Activated T-cell treated with anti-CD3 and anti-CD28 coated beads, Interleukin-2, amount 50 U/mL, for 72 hours (primary cell): ENCODE results near the gene CACNB1. TPM values are rescaled to one million over a fixed set of nuclear protein-coding genes. Genes with fewer than 3 reads are reported as not detected.
"Not testable (repeated sequence)": the region's sequence is repeated elsewhere in the genome, so short reads cannot be mapped to it uniquely, and the experiment has no call there.

Experiments used
- ATAC-seq, 2 donors: fragments of 150-1000 bp; cut with Tn5 transposase; replicated peaks in 1 of 2; 2 replicates each; pipeline ENCODE4 v1.10.0; 2021; ENCODE audit warnings: moderate library complexity in 2 of 2, mild to moderate bottlenecking in 1 of 2
- DNase-seq, 2 donors: peaks; one replicate each; pipeline ENCODE4 v3.0.0; 2021 to 2022; ENCODE audit warnings: mixed read lengths in 1 of 2
- H3K27ac Mint-ChIP-seq: one replicate; pipeline ENCODE4 v1.8.0; 2022; ENCODE audit warnings: mild to moderate bottlenecking, moderate library complexity, mixed read lengths
- H3K27me3 Mint-ChIP-seq: one replicate; pipeline ENCODE4 v1.8.0; 2022; ENCODE audit warnings: low read depth, mixed read lengths
- H3K36me3 Mint-ChIP-seq, 2 donors: one replicate each; pipeline ENCODE4 v1.8.0; 2022; ENCODE audit warnings: mixed read lengths in 2 of 2, mild to moderate bottlenecking in 1 of 2; ENCODE audit not compliant: insufficient read depth in 2 of 2
- H3K4me1 Mint-ChIP-seq: one replicate; pipeline ENCODE4 v1.8.0; 2022; ENCODE audit warnings: low read depth, mixed read lengths
- H3K4me3 Mint-ChIP-seq, 2 donors: one replicate each; pipeline ENCODE4 v1.8.0; 2022; ENCODE audit warnings: mild to moderate bottlenecking in 2 of 2, mixed read lengths in 2 of 2, moderate library complexity in 2 of 2
- H3K9me3 Mint-ChIP-seq, 2 donors: one replicate each; pipeline ENCODE4 v1.8.0; 2022; ENCODE audit warnings: mixed read lengths in 2 of 2
- total RNA-seq, 2 donors: library from RNA; stranded (reverse); gene quantifications; one replicate each; pipeline ENCODE4 v1.2.3, GENCODE V29; 2022

The CACNB1 gene
- total RNA-seq, 2 donors from 2014 or later: 10.5 to 15.3 TPM

DNA sequence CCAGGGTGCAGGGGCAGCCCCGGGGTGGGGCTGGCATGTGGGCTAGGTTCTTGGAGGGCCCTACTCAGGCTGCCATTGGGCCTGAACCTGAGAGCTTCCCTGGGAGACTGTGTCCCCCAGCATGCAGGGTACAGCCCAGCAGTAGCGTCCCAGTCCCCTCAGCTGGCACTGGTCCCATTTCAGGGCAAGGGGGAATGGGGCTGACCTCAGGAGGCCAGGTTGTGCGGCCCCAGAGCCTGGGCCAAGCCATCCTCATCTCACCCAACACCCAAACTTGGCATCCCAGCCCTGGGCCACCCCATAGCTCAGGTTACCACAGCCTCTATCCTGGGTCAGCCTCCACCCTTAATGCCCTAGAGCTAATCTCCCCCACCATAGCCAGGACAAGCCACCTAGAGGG, 52.3 kb downstream of the CACNB1 start:
- Mint-ChIP-seq H3K27me3 (peaks cover 7% of the 10 kb centered on the region), H3K4me3 (no peak overlapping the region), H3K27ac (no peak overlapping the region), H3K9me3 (no peaks in the 10 kb centered on the region), H3K4me1 (peaks cover 15% of the 10 kb centered on the region), H3K36me3 (no peaks in the 10 kb centered on the region)
- no peak for DNase-seq
- ATAC-seq: no peak

DNA sequence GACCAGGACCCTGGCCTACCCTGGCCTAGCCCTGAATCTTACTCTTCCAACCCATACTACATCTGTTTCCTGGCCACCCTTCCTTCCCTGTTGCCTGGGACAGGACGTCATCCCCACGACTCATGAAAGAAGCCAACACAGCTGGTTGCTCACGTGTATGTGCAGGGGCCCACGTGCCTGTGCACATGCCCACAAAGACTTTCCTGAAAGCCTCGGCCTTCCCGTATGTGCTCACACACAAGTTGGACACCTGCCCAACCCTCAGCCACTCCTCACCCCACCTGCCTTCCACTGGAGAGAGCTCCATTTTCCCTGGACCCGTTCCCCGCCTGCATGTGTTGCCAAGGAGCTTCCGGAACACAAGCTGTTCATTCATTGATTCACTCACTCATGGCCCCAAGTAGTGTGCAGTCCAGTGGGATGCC, 53.0 kb downstream of the CACNB1 start:
- Mint-ChIP-seq H3K36me3 (no peaks in the 10 kb centered on the region), H3K4me1 (peaks cover 8% of the 10 kb centered on the region), H3K27me3 (peaks cover under 1% of the 10 kb centered on the region), H3K4me3 (no peak overlapping the region), H3K9me3 (no peaks in the 10 kb centered on the region), H3K27ac (no peak overlapping the region)
- no peak for DNase-seq
- no peak for ATAC-seq

DNA sequence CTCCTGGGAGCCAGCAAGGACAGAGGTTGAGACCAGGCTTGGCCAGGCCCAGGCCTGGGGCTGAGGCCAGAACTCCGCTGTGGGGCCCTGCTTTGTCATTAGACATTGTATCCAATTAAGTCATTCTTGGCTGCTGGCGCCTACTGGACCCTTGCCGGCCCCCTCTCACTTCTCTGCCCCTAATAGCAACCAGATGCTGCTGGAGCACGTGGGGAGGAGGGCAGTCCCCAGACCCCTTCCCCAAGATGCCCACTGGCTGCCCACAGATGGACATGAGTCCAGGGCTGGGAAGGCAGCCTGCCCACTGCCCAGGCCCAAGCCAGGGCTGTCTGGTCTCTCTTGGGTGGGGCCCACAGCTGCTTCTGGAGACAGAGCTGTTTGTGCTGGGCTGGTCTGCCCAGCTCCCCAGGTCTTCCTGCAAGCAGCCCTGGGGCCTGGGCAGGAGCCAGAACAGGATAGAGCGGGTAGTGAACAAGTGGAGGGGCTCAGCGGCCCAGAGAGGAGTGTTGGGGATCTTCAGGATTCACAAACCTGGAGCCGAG, 53.8 kb downstream of the CACNB1 start:
- H3K27ac Mint-ChIP-seq: no peak overlapping the region
- no peak for ATAC-seq
- H3K4me1 Mint-ChIP-seq: no peaks in the 10 kb centered on the region
- no peaks in the 10 kb centered on the region for H3K36me3 Mint-ChIP-seq
- H3K9me3 Mint-ChIP-seq: no peaks in the 10 kb centered on the region
- H3K4me3 Mint-ChIP-seq: no peak overlapping the region
- DNase-seq: no peak
- H3K27me3 Mint-ChIP-seq: no peaks in the 10 kb centered on the region

DNA sequence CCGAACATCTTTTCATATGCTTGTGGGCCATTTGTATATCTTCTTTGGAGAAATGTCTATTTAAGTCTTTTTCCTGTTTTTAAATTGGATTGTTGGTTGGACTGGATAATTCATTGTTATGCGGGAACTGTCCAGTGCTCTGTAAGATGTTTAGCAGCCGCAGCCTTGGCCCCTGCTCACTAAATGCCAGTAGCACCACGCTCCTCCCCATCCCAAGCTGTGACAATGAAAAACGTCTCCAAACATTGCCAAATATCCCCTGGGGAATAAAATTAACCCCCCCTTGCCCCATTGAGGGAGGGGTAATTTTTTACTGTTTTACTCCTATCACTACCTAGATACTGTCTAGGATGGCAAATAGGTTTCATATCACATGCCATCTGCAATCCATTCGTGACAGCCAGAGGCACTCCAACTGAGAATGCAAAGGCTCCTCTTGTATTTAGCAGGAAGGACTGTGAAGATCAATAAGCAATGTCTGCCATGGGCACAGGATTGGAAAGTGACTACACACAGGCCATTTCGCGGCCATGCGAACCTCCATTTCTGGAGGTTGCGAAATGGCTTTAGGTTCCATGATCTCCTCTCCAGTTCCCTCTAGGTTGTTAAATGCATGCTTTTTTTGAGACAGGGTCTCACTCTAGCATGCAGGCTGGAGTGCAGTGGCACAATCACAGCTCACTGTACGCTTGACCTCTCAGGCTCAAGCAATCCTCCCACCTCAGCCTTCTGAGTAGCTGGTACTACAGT, 55.4 kb downstream of the CACNB1 start:
- Mint-ChIP-seq H3K4me1 (no peaks in the 10 kb centered on the region), H3K36me3 (no peaks in the 10 kb centered on the region), H3K27ac (no peak overlapping the region), H3K9me3 (no peaks in the 10 kb centered on the region), H3K27me3 (no peaks in the 10 kb centered on the region), H3K4me3 (no peak overlapping the region)
- no peak for ATAC-seq
- no peak for DNase-seq

DNA sequence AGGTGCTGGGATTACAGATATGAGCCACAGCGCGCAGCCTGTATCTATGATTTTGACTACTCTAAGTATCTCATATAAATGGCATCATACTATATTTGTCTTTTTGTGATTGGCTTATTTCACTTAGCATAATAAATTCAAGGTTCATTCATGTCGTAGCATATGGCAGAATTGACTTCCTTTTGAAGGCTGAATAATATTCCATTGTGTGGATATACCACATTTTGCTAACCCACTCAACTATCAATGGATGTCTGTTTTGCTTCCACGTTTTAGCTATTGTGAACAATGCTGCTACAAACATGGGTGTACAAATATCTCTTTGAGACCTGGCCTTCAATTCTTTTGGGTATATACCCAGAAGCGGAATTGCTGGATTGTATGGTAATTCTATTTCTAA, 56.2 kb downstream of the CACNB1 start:
- H3K27ac Mint-ChIP-seq: no peak overlapping the region
- ATAC-seq (no peak), DNase-seq (no peak)
- no peaks in the 10 kb centered on the region for H3K9me3 Mint-ChIP-seq
- no peaks in the 10 kb centered on the region for H3K27me3 Mint-ChIP-seq
- no peaks in the 10 kb centered on the region for H3K4me1 Mint-ChIP-seq
- H3K36me3 Mint-ChIP-seq: no peaks in the 10 kb centered on the region
- H3K4me3 Mint-ChIP-seq: no peak overlapping the region

DNA sequence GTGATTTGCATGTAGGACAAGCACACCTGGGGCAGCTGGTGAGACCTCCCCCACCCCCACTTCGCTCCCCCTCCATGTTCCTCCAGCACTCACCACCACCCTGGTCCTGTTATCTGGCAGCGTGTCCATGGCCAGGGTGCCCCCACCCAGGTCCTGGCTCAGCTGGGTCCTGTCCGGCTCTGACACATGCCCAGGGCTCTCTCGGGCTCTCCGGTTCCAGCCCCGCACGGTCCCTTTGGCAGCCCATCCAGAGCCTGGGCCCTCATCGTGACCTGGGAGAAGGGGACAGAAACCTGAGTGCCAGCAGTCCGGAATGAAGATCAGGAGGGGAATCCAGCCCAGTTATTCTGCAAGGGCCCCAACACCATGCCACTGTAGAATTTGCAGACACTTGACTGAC, 57.9 kb downstream of the CACNB1 start:
- Mint-ChIP-seq H3K27ac (no peak overlapping the region), H3K36me3 (no peaks in the 10 kb centered on the region), H3K4me3 (no peak overlapping the region), H3K9me3 (no peaks in the 10 kb centered on the region), H3K27me3 (no peaks in the 10 kb centered on the region), H3K4me1 (no peaks in the 10 kb centered on the region)
- ATAC-seq (no peak), DNase-seq (no peak)

DNA sequence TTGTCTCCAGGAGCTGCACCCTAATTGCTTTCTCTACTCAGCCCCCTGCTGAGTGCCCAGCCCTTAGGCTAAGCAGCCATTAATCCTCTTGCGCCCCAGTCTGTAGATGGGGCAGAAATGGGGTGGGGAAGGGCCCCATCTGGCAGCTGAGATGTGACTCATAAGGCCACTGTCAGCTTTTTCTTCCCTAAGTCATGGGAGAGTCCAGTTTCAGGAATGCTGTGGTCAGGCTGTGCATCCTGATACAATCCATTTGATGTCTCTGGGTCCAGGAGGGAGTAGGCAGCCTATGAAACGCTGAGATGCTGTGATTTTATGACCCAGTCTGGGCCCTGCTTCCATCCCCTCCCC, 58.3 kb downstream of the CACNB1 start:
- no peak overlapping the region for H3K4me3 Mint-ChIP-seq
- H3K27ac Mint-ChIP-seq: no peak overlapping the region
- ATAC-seq: no peak
- H3K4me1 Mint-ChIP-seq: no peaks in the 10 kb centered on the region
- no peaks in the 10 kb centered on the region for H3K36me3 Mint-ChIP-seq
- no peaks in the 10 kb centered on the region for H3K9me3 Mint-ChIP-seq
- H3K27me3 Mint-ChIP-seq: no peaks in the 10 kb centered on the region
- no peak for DNase-seq

DNA sequence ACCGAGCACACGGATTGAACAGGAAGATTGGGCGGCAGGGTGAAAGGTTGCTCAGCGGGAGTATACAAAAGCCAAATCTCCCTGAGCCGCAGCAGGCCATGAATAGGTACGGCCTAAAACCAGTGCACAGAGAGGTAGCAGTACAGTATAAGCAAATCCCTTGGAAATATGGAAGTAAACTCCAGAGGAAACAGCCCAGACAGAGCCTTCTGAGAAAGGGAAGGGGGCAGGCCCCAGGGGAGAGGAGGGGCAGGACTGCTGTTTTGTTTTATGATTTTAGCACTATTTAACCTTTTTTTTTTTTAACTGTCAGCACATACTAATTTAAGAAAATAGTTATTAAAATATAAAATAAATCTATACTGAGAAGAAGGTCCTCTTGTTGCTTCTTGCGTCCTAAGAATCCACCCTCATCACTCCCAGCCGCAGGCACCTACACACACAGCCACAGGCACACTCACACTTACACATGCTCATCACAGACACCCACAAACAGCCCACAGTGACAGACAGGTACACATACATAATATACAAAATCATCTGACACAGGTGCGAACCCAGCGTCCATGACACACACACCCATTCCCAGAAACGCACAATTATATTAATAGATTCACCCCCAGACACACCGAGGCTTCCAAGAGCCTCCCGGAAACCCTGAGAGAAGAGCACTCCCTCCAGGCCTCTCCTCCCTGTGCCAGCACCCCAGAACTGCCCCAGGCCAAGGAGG, 58.9 kb downstream of the CACNB1 start:
- no peak overlapping the region for H3K27ac Mint-ChIP-seq

DNA sequence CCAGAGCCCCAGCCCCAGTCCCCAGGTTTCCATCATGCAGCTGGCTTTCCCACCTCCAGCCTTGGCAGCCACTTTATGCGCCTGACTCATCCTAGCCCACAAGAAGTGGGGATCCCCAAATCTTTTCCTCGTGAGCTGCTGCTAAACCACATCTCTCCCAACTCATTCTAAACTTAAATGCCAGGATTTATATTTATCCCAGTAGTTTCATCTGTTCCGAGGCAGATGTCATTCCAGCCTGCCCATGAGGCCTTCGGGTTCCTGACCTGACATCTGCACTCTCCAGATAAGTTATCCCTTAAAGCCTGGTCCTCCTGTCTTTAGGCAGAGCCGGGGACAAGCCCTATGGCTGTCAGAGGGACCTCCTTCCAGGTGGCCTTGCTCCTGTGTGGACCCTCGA, 62.6 kb downstream of the CACNB1 start:
- H3K9me3 Mint-ChIP-seq: no peaks in the 10 kb centered on the region

More for the DNA sequence above, 58.9 kb downstream of the CACNB1 start:
- no peaks in the 10 kb centered on the region for H3K36me3 Mint-ChIP-seq
- DNase-seq (no peak), ATAC-seq (no peak)
- H3K27me3 Mint-ChIP-seq: no peaks in the 10 kb centered on the region
- no peak overlapping the region for H3K4me3 Mint-ChIP-seq
- no peaks in the 10 kb centered on the region for H3K4me1 Mint-ChIP-seq
- no peaks in the 10 kb centered on the region for H3K9me3 Mint-ChIP-seq

DNA sequence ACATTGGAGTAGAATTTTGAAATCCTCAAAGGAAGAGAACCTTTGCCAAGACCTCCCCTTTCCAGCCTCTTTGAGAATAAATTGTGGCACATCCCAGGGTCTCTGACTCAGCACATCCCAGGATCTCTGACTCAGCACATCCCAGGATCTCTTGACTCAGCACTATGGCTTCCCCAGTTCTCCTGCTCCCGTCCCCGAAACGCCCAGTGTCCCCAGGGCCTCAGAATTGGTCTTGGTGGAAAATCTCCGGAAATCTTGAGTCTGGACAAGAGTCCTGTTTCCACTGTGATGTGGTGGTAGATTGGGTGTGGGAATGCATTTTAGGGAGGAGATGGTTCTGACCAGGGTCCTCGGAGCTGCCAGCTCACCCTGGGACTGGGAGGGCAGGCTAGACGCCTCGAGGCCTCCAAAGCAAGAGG, 65.3 kb downstream of the CACNB1 start:
- Mint-ChIP-seq H3K4me3 (no peak overlapping the region), H3K27ac (no peak overlapping the region), H3K27me3 (no peaks in the 10 kb centered on the region), H3K36me3 (no peaks in the 10 kb centered on the region), H3K9me3 (no peaks in the 10 kb centered on the region), H3K4me1 (no peaks in the 10 kb centered on the region)
- DNase-seq: no peak
- ATAC-seq: no peak

More for the DNA sequence above, 62.6 kb downstream of the CACNB1 start:
- Mint-ChIP-seq H3K4me1 (no peaks in the 10 kb centered on the region), H3K4me3 (no peak overlapping the region), H3K36me3 (no peaks in the 10 kb centered on the region), H3K27ac (no peak overlapping the region), H3K27me3 (no peaks in the 10 kb centered on the region)
- no peak for DNase-seq
- no peak for ATAC-seq

DNA sequence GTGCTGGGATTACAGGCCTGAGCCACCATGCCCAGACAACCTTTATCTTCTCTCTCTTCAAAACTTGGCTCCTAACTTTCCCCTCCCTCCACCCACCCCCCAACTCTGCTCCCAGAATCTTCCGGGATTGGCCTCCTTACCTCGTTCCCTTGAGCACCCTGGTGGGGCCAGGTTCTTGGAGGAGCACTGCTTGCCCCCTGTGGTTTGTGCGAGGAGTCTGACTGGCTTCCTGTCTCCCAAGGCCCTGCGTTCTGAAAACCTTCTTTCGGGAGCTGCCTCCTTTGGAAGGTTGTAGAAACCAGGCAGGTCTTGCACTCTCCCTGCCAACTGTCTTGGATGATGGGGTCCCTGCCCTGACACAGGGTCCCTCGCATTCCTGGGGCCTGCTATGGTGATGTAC, 65.9 kb downstream of the CACNB1 start:
- H3K4me1 Mint-ChIP-seq: no peaks in the 10 kb centered on the region
- no peaks in the 10 kb centered on the region for H3K36me3 Mint-ChIP-seq
- H3K9me3 Mint-ChIP-seq: no peaks in the 10 kb centered on the region
- H3K27ac Mint-ChIP-seq: no peak overlapping the region
- ATAC-seq (no peak), DNase-seq (no peak)
- H3K4me3 Mint-ChIP-seq: no peak overlapping the region
- H3K27me3 Mint-ChIP-seq: no peaks in the 10 kb centered on the region

DNA sequence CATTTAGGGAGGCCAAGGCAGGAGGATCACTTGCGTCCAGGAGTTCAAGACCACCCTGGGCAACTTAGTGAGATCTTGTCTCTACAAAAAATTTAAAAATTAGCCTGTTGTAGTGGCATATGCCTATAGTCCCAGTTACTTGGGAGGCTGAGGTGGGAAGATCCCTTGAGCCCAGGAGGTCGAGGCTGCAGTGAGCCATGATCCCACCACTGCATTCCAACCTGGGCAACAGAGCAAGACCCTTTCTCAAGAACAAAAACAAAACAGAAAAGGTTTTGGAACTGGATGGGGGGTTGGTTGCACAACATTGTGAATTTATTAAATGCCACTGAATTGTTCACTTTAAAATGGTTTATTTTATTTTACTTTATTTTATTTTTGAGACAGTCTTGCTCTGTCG, 67.3 kb downstream of the CACNB1 start:
- ATAC-seq: no peak
- H3K27ac Mint-ChIP-seq: no peak overlapping the region
- no peaks in the 10 kb centered on the region for H3K9me3 Mint-ChIP-seq
- H3K36me3 Mint-ChIP-seq: no peaks in the 10 kb centered on the region
- DNase-seq: no peak
- H3K4me3 Mint-ChIP-seq: no peak overlapping the region
- H3K4me1 Mint-ChIP-seq: no peaks in the 10 kb centered on the region
- no peaks in the 10 kb centered on the region for H3K27me3 Mint-ChIP-seq

DNA sequence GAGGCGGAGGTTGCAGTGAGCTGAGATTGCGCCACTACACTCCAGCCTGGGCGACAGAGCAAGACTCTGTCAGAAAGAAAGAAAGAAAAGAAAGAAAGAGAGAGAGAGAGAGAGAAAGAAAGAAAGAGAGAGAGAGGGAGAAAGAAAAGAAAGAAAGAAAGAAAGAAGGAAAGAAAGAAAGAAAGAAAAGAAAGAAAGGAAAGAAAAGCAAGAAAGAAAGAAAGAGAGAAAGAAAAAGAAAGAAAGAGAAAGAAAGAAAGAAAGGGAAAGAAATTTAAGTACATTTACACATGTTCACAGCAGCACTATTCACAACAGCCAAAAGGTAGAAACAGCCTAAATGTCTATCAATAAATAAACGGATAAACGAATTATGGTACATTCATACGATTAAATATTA, 67.9 kb downstream of the CACNB1 start:
- H3K4me1 Mint-ChIP-seq, H3K4me3 Mint-ChIP-seq, DNase-seq, H3K27me3 Mint-ChIP-seq, H3K27ac Mint-ChIP-seq, H3K9me3 Mint-ChIP-seq, ATAC-seq, H3K36me3 Mint-ChIP-seq: not testable (repeated sequence)
